Measurements from ENCODE around the gene KLHL9. TPM values are rescaled to one million over a fixed set of nuclear protein-coding genes. Genes with fewer than 3 reads are reported as not detected.
"Not testable (repeated sequence)": the region's sequence is repeated elsewhere in the genome, so short reads cannot be mapped to it uniquely, and the experiment has no call there.

Gene KLHL9
- 11.2 TPM for total RNA-seq
- long read RNA-seq, full-length matches to known transcripts, result 34 of 38 reads
- long read RNA-seq, partial matches to known transcripts, result 1 of 38 reads
- long read RNA-seq, other reads (novel, unspliced or antisense), result 3 of 38 reads

DNA sequence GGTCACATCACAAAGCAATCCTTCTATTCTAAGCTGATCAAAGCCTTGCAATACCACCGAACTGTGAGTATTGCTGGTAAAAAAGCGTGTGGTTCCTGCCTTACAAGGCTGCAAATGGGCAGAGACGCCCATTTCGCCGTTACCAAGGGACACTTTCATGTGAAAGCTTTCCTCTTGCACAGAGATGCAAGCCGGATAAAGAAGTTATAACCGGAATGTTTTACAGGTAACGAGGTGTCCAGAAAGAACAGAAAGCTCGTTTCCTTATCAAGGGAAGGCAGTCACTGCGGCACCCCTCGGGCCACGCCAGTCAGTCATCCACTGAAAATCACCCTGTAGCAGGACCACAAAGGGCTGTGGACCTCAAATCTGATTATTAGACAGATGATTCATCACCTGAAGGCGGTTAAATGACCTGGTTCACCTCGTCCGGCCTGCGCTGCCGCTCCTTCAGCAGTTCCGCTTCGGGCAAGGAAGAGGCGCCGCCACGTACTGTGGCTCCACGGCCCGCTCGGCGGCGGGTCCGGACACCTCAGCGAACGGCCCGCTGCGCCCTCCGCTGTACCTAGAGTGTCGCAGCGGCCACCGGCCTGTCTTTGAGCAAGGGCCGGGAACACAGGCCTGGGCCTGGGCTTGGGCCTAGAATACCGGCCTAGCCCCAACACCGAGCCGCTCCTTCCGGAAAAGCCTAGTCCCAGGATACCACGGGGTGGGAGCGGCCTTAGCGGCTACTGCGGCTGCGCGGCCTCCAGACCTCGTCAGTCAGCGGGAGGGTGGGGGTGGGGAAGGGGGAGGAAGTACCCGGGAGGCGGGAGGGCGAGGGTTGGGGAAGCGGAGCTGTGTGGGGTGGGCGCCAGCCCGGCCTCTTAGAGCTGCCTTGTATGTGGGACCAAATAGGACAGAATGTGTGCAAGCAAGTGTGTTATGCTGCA, at the start of gene KLHL9:
Gene KLHL9, minus strand, starts transcription at position 704 of the 932 bp plus-strand sequence. Its CDS starts 545 bp downstream, at position 159.
- intact Hi-C loops (cut with DNase I), result no loop called here
- peak; percentile 95 for DNase-seq
- peak; percentile 100 for ATAC-seq (ENCODE audit: poor library complexity)

DNA sequence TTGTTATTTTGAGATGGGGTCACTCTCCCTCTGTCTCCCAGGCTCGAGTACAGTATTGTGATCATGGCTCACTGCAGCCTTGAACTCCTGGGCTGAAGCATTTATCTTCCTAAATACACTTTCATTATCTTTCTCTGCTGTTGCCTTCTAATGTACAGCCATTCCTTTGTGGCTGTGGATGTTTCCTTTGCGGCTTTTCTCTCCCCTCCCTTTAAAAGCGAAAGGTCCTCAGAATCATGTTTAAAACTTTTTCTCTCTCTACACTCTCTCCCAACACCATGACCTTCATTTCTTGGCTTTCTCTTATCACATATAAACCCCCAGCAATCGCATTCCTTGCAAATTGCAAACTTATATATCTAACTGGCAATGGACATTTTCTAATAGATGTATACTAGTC, 48.4 kb upstream of the KLHL9 start:
- intact Hi-C loops (cut with DNase I), result no loop called here
- DNase-seq (no peak), ATAC-seq (ENCODE audit: poor library complexity) (no peak)

DNA sequence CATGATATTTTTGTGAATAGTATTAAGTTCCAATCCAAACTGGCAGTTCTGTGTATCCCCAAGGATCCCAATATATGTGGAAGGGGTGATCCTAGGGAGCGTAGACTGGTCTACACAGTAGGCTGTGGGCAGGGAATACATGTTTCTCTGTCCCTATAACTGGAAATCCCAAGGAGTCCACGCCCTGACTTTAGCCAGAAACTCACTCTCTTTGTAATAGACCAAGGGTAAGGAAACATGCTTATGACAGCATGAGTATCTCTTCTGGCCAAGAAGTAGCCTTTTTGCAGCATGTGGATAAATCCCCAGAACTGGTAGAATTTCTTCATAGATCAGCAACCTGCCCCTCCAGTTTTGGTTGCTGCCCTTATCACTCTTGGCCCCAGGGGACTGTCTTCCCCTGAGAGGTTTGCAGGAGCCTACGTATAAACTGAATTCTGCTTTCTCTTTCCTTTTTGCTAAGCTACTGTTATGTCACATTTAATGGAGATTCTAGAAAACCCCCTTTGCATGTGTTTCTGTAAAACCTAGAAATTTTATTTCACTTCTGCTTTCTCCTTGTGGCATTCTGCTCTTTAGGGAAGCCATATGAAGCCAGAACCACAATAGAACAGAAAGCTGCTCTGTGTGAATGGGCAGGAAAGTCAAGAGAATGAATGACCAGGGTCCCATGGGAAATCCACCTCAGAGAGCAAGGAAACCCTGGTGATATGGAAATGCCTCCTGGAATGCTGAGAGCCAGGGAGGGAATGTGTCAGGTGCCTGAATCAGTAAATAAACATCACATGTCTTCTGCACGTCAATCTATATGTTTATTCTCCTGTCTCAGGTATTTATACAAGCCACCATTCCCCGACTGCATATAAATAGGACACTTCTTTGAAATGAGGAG, 46.5 kb upstream of the KLHL9 start:
- intact Hi-C loops (cut with DNase I), result no loop called here
- no peak for DNase-seq
- peak; percentile 12 for ATAC-seq (ENCODE audit: poor library complexity)

GRCh38 chr9:21371467-21371866, 36.3 kb upstream of the KLHL9 start:
- DNase-seq; intact Hi-C loops (cut with DNase I); ATAC-seq (ENCODE audit: poor library complexity): not testable (repeated sequence)

- DNase-seq, result no peak
Observed at GRCh38 chr9:21367957-21368356, 32.8 kb upstream of the KLHL9 start, which contains the start of gene IFNA13. TSS of gene IFNA13 (minus strand) at chr9:21368057. CDS start at chr9:21368010, 47 bp downstream.

GRCh38 chr9:21367169-21367568, 32.0 kb upstream of the KLHL9 start:
- intact Hi-C loops (cut with DNase I); ATAC-seq (ENCODE audit: poor library complexity); DNase-seq: not testable (repeated sequence)

More at GRCh38 chr9:21367957-21368356, 32.8 kb upstream of the KLHL9 start, which contains the start of gene IFNA13:
- ATAC-seq (ENCODE audit: poor library complexity), result no peak
- intact Hi-C loops (cut with DNase I), result no loop called here

DNA sequence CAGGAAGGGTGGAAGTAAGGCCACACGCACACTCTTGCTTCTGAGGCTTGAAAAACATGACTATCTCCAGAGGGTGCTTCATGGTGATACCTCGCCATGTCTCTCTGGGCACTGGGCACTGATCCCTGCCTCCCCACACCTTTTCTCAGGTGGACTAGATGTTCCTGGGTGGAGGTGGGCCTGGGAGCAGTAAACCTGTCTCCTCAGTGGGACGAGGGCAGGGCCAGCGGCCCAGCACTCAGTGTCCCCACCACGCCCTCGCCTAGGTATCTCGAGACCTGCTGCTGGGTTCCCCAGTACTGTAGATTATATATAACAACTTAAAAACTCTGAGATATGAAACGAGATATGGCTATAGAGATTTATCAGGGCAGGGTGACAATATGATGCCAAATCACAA, 27.1 kb upstream of the KLHL9 start:
- ATAC-seq (ENCODE audit: poor library complexity) (no peak), DNase-seq (no peak)
- intact Hi-C loops (cut with DNase I), result no loop called here

- intact Hi-C loops (cut with DNase I), result no loop called here
- no peak for ATAC-seq (ENCODE audit: poor library complexity)
- DNase-seq, result no peak
Observed at GRCh38 chr9:21357479-21358460, 22.6 kb upstream of the KLHL9 start.

DNA sequence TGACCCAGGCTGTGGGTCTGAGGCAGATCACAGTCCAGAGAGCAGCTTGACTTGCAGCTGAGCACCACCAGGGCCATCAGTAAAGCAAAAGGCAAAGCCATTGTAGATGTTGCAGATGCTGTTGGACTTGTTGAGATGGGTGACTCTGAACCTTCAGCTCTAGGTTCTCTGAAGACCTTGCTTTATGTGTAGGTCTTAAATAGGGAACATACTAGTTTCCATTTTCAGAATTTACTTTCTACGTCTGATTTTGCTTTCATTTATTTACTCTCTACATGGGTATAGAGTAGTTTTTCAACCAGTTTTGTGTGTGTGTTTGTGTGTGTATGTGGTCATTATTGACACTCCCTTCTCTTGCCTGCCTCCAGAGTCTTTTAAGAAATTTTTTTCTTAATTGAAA, 15.6 kb upstream of the KLHL9 start, which contains the start of gene IFNA6:
Gene IFNA6, minus strand, starts transcription at position 101 of the 400 bp plus-strand sequence. Its CDS starts 0 bp downstream, at position 101.
- ATAC-seq (ENCODE audit: poor library complexity) (no peak), DNase-seq (no peak)
- intact Hi-C loops (cut with DNase I), result no loop called here

DNA sequence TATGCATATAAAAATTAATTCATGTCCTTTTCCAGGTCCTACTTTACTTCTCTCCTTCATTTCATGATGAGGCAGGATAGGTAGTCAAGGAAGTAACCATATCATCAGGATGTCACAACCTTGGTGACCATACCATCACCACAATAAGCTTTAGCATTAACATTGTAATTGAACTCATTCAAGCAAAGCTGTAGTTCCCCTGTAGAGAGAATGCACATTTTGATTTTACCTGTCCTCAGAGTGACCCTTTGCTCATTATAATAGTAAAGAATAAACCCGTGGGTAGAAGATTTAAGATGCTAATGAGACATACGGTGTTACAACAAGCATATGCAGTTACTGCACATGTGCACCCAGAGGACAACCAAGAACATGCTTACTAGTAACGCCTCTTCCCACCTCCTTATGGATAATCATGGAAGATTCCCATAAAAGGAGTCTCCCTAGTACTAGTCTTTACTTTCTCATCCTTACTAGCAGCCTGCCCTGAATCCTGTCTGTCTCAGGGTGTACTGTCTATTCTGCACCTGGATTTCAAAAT, 13.3 kb upstream of the KLHL9 start:
- no peak for DNase-seq
- intact Hi-C loops (cut with DNase I), result no loop called here
- ATAC-seq (ENCODE audit: poor library complexity), result no peak

- intact Hi-C loops (cut with DNase I), result no loop called here
- ATAC-seq (ENCODE audit: poor library complexity) (no peak), DNase-seq (no peak)
Observed at GRCh38 chr9:21340735-21341134, 5.5 kb upstream of the KLHL9 start.

GRCh38 chr9:21336457-21336856, 1.3 kb upstream of the KLHL9 start:
- intact Hi-C loops (cut with DNase I), result loop anchor here (2.0 kb wide), 1 partner anchor 466 kb away; the partner anchor contains the start of gene MTAP
- no peak for DNase-seq
- no peak for ATAC-seq (ENCODE audit: poor library complexity)

DNA sequence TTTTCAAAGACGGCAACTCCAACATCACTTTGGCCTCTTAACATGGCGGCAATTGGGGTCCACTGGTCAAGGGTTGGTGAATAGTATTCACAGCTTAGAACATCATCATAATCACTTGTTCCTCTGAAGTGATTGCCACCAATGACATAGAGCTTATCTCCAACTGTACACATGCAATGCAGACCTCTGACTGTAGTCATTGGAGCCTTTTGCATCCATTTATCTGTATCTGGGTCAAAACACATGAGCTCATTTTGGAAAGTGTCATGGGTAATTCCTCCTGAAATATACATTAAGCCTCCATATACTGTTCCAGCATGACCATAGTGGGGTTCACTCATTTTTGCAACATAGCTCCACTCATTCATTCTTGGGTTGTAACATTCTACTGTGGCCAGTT, 2.0 kb downstream of the KLHL9 start:
- intact Hi-C loops (cut with DNase I), result no loop called here
- DNase-seq (no peak), ATAC-seq (ENCODE audit: poor library complexity) (no peak)

DNA sequence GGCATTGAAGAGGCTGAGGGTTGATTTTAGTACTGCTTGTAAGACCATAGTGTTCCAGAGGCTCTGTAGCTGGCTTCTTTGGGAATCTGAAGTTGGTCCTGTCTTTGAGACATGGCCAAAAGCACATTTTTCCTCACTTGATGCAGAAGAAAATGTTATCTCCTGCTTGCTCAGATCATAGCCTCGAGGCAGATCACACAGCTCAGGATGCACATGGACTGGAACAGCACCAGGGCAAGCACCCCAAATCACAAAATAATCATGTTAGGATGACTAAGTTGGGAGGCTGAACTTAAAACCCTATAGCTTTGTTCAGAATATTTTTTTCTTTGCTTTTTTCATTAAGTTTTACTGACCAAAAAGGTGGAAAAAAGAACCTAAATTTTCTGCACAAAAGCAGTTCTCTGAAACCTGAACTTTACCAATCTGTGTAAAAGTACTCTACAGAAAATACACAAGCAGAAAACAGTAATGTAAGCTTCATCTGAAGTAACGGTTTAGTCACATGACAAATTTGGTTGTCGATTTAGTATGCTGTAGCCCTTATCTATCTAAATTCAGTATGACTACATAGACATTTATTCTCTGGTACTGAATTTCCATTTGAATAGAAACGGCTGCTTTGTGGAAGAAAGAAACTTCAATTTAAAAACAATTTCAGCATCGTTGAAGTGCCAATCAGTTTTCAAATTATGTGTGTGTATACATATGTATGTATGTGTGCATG, 3.4 kb downstream of the KLHL9 start:
- DNase-seq (no peak), ATAC-seq (ENCODE audit: poor library complexity) (no peak)
- intact Hi-C loops (cut with DNase I), result no loop called here

DNA sequence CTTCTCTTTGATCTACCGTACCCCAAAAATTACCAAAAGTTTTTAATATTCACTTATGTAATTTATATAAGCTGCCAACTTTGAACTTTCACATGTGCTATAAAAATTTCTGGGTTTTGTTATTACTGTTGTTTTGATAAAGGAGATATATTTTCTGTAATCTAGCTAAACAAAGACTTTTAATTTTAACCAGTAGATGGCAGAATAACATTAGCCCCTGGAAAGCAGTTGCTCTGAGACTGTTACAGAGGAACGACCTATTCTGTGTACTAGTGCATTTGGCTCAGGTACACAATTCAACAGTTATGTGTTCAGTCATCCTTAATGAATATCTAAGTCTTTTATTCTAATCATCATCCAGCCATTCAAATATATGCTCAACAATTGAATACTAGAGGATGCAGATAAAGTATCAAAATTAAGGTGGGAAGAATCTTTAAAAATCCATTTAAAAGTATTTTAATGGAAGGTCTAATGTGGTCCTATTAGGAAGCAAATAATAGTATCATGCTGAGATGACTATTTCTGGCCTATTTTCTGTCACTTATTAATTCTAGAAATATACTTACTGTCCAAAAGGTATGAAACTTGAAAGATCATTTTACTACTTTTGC, 8.6 kb downstream of the KLHL9 start:
- no peak for DNase-seq
- peak; percentile 80 for ATAC-seq (ENCODE audit: poor library complexity)
- intact Hi-C loops (cut with DNase I), result loop anchor here (5.0 kb wide), 2 partner anchors 71 to 461 kb away; no protein-coding TSS in a partner anchor

DNA sequence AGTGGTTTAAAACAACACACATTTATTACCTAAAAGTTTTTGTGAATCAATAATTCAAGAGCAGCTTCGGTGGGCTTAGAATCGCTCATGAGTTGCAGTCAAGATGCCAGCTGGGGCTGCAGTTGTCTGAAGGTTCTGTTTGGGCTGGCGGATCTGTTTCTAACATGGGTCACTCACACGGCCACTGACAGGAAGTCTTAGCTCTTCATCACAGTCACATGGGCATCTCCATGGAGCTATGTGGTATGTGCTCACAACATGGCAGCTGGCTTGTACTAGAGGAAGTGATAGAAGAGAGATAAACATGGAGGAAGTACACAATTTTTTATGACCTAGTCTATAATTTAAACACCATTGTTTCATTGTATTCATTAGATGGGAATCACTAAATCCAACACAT, 11.2 kb downstream of the KLHL9 start:
- intact Hi-C loops (cut with DNase I), result no loop called here
- DNase-seq (no peak), ATAC-seq (ENCODE audit: poor library complexity) (no peak)

Data from Right ventricle myocardium superior (tissue), 1 donor.